GM18511 (cell line): ENCODE results near the gene ORM1.
"Not testable (repeated sequence)": the region's sequence is repeated elsewhere in the genome, so short reads cannot be mapped to it uniquely, and the experiment has no call there.

Experiments
- ATAC-seq: cut with Tn5 transposase; IDR thresholded peaks from one replicate; pipeline ENCODE4 v1.9.1; 2021; ENCODE audit warnings: mild to moderate bottlenecking, moderate library complexity; ENCODE audit not compliant: unreplicated experiment

The ORM1 gene

DNA sequence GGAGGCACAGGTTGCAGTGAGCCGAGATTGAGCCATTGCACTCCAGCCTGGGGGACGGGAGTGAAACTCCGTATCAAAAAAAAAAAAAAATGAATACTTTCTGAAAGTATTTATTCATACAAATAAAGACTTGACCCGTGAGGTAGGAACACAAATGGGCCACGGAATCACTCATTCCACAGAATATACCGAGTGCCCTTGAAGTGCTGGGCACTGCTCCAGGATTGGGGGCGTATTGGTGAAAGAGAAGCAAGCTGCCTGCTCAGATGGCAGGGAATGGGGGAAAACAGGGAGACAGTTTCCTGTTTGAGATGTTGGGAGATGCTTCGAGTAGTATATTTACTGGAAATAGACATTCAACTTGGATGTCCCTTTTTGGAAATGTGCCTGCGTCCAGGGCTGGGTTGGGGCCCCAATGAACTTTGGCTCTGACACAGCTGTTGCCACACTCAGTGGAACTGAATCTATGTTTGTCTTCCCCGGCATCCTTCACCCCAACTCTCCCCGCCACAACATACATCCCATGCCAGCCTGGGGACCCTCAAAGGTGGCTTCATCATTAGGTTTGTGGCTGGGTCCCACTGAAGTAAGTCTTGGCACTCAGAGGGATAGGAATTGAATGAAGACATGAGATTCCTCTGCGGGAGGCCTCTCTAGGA lies 609 bp upstream of the ORM1 start:
- not testable (repeated sequence) for ATAC-seq

DNA sequence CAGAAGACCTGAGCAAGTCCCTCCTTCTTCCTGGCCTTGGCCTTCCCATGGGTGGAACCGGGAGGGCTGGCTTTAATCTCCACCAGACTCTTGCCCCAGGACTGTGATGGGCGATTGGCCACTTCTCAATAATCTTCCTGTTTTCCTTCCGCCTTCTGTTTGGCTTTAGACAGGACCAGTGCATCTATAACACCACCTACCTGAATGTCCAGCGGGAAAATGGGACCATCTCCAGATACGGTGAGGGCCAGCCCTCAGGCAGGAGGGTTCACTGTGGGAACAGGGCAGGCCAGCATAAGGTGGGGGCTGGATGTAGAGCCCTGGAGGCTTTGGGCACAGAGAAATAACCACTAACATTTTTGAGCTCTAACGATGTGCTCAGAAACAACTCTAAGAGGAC lies 951 bp downstream of the ORM1 start:
- ATAC-seq = not testable (repeated sequence)

DNA sequence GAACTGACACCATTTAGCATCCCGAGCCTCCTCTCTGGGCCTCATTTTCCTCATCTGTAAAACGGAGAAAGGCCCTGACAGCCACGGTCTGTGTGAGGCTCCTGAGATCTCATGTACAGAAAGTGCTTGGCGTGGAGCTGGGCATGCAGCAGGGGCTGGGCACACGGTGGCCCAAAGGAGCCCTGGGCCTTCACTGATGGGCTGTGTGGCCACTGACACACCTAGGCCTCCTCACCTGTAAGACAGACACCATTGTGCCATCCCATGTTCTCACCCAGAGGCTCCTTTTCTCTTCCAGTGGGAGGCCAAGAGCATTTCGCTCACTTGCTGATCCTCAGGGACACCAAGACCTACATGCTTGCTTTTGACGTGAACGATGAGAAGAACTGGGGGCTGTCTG lies 1.6 kb downstream of the ORM1 start:
- no peak for ATAC-seq

DNA sequence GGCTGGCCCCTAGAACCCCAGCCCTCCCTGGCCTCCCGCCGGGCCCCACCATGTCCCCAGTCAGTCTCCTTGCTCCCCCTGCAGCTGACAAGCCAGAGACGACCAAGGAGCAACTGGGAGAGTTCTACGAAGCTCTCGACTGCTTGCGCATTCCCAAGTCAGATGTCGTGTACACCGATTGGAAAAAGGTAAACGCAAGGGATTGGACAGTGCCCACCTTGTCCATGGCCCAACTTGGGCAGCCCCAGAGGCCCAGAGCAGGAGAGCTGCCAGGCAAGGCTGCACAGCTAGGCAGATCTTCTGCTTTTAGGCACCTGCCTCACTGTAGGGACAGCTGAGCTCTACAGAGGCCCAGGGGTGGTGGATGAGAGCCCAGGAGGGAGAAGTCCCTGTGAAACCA lies 2.1 kb downstream of the ORM1 start:
- ATAC-seq = not testable (repeated sequence)

DNA sequence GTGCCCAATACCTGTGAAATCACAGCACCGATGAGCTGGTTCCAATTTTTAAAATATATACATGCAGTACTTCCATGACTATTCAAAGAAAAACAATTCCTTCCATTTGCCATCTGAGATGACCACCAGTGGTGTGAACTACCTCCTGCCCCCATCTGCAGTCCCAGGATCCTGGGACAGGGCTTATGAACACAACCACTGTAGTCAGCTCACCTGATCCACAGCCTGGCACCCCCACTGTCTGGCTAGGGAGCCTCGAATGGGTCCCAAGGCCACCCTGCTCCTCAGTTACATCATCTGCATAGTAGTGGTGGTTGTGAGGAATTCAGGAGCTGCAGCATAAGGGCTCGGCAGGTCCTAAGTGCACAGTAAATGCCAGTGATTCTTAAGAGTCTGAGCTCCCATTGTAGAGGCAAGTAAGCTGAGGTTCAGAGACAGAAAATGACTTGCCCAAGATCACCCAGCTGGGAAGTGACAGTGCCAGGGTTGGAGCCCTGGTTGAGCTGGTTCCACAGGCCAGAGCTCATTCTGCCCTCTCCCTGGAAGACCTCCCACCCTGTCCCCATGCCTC lies 2.9 kb downstream of the ORM1 start:
- ATAC-seq = not testable (repeated sequence)

DNA sequence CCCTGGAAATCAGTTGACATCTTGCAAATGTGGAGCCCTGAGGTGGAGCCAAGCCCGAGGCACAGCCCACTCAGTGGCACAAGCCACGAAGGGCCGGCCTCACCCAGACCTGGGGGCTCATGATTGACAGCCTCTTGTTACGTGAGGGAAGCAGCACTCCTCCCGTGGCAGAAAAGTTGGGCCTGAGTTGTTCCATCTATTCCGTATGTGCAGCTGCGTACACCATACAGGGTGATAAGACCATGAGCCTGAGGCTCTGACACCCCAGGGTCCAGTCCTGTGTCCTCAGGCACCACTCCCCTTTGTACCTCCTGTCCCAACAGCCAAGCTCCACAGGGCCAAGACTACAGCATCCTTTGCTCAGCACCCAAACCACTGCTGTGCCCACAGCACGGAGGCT lies 4.9 kb downstream of the ORM1 start:
- ATAC-seq = no peak

DNA sequence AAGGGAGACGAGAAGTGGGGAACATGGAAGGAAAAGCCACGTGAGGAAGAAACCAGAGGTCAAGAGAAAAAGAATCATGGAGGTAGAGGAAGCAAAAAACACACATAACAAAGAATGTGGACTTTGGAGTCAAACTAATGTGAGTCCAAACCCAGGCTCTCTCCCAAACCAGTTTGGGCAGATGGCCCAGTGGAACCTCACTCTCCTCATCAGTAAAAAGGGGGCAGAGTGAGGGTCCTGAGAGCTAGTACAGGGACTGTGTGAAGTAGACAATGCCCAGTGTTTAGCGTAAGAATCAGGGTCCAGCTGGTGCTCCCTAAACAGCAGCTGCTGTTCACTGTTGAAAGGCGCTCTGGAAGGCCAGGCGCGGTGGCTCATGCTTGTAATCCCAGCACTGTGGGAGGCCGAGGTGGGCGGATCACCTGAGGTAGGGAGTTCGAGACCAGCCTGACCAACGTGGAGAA lies 5.5 kb downstream of the ORM1 start:
- ATAC-seq = not testable (repeated sequence)

DNA sequence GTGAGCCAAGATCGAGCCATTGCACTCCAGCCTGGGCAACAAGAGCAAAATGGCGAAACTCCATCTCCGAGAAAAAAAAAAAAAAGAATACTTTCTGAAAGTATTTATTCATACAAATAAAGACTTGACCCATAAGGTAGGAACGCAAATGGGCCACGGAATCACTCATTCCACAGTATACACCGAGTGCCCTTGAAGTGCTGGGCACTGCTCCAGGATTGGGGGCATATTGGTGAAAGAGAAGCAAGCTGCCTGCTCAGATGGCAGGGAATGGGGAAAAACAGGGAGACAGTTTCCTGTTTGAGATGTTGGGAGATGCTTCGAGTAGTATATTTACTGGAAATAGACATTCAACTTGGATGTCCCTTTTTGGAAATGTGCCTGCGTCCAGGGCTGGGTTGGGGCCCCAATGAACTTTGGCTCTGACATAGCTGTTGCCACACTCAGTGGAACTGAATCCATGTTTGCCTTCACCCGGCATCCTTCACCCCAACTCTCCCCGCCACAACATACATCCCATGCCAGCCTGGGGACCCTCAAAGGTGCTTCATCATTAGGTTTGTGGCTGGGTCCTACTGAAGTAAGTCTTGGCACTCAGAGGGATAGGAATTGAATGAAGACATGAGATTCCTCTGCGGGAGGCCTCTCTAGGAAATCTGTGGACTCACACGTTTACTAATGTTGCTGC lies 6.2 kb downstream of the ORM1 start:
- ATAC-seq = not testable (repeated sequence)

DNA sequence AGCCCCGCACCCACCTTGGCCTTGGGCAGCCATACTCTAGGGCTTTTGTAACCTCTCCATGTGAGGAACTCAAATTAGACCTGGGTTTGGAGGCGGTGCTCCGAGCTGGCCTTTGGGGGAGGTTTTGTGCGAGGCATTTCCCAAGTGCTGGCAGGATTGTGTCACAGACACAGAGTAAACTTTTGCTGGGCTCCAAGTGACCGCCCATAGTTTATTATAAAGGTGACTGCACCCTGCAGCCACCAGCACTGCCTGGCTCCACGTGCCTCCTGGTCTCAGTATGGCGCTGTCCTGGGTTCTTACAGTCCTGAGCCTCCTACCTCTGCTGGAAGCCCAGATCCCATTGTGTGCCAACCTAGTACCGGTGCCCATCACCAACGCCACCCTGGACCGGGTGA lies 6.7 kb downstream of the ORM1 start, which contains the start of gene ORM2:
Gene ORM2, plus strand, starts transcription at position 245 of the 398 bp plus-strand sequence. Its CDS starts 36 bp downstream, at position 281.
- not testable (repeated sequence) for ATAC-seq

DNA sequence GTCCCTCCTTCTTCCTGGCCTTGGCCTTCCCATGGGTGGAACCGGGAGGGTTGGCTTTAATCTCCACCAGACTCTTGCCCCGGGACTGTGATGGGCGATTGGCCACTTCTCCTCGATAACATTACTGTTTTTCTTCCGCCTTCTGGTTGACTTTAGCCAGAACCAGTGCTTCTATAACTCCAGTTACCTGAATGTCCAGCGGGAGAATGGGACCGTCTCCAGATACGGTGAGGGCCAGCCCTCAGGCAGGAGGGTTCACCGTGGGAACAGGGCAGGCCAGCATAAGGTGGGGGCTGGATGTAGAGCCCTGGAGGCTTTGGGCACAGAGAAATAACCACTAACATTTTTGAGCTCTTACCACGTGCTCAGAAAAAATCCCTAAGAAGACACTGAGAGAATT lies 7.7 kb downstream of the ORM1 start:
- no peak for ATAC-seq

DNA sequence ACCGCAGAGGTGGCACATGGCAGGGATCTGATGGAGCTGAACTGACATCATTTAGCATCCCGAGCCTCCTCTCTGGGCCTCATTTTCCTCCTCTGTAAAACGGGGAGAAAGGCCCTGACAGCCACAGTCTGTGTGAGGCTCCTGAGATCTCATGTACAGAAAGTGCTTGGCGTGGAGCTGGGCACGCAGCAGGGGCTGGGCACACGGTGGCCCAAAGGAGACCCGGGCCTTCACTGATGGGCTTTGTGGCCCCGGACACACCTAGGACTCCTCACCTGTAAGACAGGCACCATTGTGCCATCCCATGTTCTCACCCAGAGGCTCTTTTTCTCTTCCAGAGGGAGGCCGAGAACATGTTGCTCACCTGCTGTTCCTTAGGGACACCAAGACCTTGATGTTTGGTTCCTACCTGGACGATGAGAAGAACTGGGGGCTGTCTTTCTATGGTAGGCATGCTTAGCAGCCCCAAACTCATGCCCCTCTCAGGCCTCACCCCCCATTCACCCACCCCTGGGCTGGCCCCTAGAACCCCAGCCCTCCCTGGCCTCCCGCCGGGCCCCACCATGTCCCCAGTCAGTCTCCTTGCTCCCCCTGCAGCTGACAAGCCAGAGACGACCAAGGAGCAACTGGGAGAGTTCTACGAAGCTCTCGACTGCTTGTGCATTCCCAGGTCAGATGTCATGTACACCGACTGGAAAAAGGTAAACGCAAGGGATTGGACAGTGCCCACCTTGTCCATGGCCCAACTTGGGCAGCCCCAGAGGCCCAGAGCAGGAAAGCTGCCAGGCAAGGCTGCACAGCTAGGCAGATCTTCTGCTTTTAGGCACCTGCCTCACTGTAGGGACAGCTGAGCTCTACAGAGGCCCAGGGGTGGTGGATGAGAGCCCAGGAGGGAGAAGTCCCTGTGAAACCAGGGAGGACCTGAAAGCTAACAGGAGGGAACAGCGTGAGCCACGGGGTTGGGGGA lies 8.6 kb downstream of the ORM1 start:
- not testable (repeated sequence) for ATAC-seq

DNA sequence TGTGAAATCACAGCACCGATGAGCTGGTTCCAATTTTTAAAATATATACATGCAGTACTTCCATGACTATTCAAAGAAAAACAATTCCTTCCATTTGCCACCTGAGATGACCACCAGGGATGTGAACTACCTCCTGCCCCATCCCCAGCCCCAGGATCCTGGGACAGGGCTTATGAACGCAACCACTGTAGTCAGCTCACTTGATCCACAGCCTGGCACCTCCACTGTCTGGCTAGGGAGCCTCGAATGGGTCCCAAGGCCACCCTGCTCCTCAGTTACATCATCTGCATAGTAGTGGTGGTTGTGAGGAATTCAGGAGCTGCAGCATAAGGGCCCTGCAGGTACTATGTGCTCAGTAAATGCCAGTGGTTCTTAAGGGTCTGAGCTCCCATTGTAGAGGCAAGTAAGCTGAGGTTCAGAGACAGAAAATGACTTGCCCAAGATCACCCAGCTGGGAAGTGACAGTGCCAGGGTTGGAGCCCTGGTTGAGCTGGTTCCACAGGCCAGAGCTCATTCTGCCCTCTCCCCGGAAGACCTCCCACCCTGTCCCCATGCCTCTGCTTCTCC lies 9.7 kb downstream of the ORM1 start:
- ATAC-seq = not testable (repeated sequence)

DNA sequence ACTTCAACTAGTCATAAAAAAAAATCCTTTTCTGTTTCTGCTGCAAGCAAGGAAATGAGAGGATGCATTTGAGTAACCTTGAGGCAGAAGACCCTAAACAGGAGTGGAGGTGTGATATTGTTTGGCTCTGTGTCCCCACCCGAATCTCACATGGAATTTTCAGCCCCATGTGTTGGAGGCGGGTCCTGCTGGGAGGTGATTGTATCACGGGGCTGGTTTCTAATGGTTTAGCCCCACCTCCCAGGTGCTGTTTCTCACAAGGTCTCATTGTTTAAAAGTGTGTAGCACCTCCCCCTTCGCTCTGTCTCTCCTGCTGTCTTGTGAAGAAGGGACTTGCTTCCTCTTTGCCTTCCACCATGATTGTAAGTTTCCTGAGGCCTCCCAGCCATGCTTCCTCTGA lies 10.8 kb downstream of the ORM1 start:
- ATAC-seq = not testable (repeated sequence)

DNA sequence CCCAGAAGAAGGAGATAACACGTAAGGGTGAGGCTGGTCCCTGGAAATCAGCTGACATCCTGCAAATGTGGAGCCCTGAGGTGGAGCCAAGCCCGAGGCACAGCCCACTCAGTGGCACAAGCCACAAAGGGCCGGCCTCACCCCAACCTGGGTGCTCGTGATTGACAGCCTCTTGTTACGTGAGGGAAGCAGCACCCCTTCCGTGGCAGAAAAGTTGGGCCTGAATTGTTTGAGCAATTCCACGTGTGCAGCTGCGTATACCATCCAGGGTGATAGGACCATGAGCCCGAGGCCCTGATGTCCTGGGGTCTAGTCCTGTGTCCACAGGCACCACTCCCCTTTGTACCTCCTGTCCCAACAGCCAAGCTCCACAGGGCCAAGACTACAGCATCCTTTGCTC lies 11.6 kb downstream of the ORM1 start:
- ATAC-seq = no peak

DNA sequence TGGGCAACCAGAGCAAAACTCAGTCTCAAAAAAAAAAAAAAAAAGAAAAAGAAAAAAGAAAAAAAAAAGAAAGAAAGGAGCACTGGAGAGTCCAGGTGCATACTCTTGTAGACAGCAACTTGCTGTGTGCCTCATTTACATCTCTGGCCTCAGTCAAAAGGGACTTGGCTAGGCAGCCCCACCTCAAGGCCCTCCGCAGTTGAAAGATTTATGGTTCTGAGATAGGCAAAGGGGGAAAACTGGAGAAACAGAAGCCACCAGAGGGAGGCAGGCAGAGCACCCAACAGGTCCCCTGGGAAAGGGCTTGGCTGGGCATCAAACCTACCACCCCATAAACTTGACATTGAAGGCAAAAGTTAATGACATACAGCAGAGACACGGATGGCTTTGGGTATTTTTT lies 12.8 kb downstream of the ORM1 start:
- ATAC-seq = no peak

DNA sequence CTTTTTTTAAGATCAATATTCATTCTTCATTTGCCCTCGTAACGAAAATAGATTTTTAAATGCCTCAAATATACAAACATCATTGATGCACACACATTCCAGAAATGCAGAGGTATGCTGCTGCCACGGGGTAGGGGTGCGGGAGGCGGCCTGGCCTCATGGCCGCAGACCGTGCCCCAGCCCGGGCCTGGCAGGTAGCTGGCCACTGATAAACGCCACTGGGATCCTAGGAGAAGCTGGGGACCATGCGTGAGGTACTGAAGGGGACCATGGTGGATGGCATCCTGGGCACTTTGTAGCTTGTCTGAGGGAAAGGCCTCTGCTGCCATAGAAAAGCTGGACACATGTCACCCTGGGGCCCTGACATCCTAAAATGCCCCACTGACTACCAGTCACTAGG lies 13.3 kb downstream of the ORM1 start:
- no peak for ATAC-seq

DNA sequence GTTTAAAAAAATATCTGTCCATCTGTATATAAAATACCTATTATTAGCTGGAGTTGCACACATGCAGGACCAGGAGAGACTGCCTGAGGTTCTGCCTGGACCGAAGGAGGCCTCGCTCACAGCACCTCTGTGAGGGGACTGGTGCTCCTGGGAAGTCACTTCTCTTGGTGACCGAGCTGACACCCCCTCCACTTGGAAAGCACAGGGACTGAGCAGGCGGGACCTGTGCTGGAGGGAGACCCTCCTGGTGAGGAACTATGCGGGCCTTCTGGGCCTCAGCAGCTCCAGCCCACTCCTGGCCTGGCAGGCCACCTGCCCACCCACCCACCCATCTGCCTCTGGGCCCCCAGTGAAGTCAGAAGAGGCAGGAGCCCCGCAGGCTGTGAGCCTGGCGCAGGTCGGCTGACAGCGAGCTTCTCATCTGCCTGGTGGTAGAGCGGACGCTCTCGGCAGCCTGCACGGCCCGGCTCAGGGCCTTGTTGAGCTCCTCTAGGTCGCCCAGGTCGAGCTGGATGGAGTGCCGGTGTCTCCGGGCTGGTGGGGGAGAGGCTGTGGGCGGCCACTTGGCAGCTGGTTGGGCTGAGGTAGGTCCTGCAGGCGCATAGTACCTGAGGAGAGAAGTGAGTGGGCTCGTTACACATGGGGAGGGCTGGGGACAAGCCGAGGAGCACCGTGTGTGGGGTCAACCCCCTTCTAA lies 13.9 kb downstream of the ORM1 start:
- no peak for ATAC-seq

DNA sequence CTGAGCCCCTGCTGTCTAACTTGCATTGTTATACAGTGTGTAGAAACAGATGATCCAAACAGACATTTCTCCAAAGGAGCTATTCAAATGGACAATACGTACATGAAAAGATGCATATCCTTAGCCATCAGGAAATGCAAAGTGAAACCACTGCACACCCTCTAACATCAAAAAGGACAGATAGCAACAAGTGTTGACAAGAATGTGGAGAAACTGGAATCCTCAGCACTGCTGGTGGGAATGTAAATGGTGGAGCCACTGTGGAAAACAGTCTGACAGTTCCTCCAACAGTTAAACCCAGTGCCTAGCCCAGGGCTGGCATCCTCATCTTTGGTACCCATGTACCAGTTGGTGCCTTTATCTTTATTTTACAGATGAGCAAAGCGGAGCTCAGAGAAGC lies 15.3 kb downstream of the ORM1 start:
- ATAC-seq = no peak

DNA sequence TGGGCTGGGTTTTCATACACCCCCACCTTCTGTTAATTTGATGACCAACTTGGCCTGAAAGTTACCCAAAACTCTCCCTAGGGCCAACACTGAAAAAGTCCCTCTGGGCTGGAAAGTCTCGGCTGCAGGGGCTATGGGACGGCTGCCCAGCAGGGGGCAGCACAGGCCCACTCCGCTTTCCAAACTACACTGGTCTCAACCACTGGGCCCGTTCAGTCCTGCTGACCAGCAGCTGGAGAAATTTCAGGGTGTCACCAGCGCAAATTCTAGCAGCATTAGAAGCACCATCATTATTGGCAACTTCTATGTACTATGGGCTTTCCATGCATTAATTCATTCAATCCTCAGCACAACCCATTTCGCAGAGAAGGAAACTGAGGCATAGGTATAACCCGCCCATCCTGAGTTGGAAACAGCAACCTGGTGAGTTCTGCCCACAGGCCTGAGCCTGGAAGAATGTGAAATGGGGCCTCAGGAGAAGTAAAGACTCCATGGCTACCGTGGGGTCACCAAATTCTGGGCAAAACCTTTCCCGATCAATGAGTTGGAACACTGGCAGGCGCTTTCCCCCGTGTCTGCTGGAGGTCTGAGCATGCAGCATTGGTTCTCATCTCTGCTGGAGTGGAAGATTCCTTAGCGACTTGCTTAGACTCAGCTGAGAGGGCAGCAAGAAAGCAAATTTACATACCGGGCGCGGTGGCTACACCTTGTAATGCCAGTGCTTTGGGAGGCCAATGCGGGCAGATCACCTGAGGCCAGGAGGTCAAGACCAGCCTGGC lies 16.4 kb downstream of the ORM1 start:
- ATAC-seq = no peak
